Measurements from ENCODE around the gene ITGB8. TPM values are rescaled to one million over a fixed set of nuclear protein-coding genes. Genes with fewer than 3 reads are reported as not detected.

Gene ITGB8
- total RNA-seq, 6 donors from 2014 or later = 5.2 to 30.5 (median 9.8) TPM

DNA sequence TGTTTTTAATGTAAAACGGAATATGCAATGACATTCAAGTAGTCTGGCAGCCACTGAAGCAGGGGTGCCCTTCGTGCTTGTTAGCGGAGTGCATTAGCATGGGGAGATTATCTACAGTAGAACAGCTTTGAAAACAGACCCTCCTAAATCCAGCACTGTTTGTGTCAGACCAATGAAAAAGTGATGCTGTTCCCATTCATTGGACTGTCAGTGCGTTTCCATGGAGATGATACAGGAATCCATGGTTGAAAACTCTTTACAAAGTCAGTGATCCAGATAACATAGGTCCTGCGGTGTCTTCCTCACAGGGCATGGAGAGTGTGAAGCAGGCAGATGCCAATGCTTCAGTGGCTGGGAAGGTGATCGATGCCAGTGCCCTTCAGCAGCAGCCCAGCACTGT is 73.6 kb downstream of the ITGB8 start:
- Histone ChIP-seq H3K4me1 (peaks cover 6 to 20% (median 15%) of the 10 kb centered on the region in 4 donors), H3K4me3 (no peak overlapping the region), H3K27ac (no peak overlapping the region), H3K9me3 (no peaks in the 10 kb centered on the region), H3K36me3 (no peaks in the 10 kb centered on the region), H3K27me3 (no peaks in the 10 kb centered on the region)
- ATAC-seq (ENCODE audit: low FRiP score in 2 of 2) (no peak), DNase-seq (no peak)
- 94 to 96% methylated on average over 6 of the region's 6 CpGs for WGBS, 2 donors
- TF ChIP-seq, protein P1, sequence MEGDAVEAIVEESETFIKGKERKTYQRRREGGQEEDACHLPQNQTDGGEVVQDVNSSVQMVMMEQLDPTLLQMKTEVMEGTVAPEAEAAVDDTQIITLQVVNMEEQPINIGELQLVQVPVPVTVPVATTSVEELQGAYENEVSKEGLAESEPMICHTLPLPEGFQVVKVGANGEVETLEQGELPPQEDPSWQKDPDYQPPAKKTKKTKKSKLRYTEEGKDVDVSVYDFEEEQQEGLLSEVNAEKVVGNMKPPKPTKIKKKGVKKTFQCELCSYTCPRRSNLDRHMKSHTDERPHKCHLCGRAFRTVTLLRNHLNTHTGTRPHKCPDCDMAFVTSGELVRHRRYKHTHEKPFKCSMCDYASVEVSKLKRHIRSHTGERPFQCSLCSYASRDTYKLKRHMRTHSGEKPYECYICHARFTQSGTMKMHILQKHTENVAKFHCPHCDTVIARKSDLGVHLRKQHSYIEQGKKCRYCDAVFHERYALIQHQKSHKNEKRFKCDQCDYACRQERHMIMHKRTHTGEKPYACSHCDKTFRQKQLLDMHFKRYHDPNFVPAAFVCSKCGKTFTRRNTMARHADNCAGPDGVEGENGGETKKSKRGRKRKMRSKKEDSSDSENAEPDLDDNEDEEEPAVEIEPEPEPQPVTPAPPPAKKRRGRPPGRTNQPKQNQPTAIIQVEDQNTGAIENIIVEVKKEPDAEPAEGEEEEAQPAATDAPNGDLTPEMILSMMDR (IDR thresholded peaks at IDR 0.05) = no peak
- TF ChIP-seq POLR2A (IDR thresholded peaks at IDR 0.05) (no peak), POLR2AphosphoS5 (IDR thresholded peaks at IDR 0.05) (no peak), EP300 (IDR thresholded peaks at IDR 0.05) (no peak)

DNA sequence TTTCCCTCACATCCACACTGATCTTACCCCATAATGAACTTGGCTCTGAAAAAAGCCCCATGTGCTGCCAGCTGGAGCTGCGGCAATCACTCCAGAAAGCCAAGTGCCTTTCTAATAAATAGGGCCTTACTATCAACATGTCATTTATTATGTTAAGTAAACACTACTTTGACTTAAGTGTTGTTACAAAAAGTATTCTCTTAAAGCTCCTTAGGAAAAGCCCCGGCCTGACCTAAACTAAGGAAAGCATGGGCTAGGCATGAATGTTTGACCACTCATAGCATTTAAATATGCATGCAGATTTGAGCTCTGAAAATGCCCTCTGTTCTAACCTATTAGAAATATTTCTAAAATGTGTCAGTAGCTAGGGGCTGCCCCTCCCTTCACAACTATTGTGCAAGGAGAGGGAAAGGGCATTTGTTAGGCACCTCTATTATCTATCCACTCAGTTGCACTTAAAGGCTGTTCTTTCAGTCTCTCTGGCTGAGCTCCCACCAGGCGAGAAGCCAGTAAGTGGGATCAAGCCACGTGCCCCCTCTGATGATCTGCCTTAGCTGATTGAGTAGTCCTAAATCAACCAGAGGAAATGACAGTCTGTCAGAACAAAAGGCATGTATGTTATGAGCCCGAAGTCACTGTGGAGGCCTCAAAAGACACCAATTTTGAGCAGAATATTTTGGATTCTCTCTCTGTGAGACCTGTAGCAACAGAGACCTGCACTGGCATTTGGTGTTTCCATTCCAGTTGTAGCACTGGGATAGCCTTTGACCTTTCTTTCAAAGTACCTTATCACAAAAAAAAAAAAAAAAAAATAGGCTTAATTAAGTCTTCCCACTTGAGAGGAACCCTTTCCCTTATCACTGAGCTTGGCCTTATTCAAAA is 77.1 kb downstream of the ITGB8 start:
- 29 to 37% methylated on average over 5 of the region's 5 CpGs for WGBS, 2 donors
- peaks cover 6 to 20% (median 15%) of the 10 kb centered on the region in 4 donors for H3K4me1 ChIP-seq

DNA sequence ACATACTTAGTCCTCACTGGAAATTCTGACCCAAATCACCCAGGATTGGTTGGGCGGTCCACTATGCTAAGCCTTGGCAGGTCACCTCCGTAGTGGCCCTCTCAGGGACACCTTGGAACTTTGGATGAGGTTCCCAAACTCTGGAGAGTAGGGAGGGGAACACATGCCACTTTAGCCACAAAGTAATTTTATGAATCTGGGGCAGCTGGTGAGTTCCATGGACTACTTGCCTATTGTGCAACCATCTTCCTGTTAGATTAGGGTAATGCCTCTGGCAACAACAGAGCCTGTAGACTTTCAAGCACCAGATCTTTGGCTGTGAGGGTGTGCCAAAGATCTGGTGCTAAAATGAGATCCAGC is 77.7 kb downstream of the ITGB8 start:
- TF ChIP-seq EP300 (IDR thresholded peaks at IDR 0.05) (peak in 1 of 4 donors; percentile 71), POLR2AphosphoS5 (IDR thresholded peaks at IDR 0.05) (peak; percentile 18 to 23), POLR2A (IDR thresholded peaks at IDR 0.05) (no peak)
- 70 to 72% methylated on average over 2 of the region's 2 CpGs for WGBS, 2 donors
- peak overlapping the region; percentile 55 to 60 (median 59) for H3K27ac ChIP-seq
- no peaks in the 10 kb centered on the region for H3K36me3 ChIP-seq
- H3K9me3 ChIP-seq = no peaks in the 10 kb centered on the region
- no peaks in the 10 kb centered on the region for H3K27me3 ChIP-seq
- H3K4me3 ChIP-seq = no peak overlapping the region
- ATAC-seq (ENCODE audit: low FRiP score in 2 of 2) (peak; percentile 65 to 76), DNase-seq (peak in 1 of 2 donors; percentile 59)
- peaks cover 6 to 20% (median 15%) of the 10 kb centered on the region in 4 donors for H3K4me1 ChIP-seq

More for the DNA sequence above, 77.1 kb downstream of the ITGB8 start:
- TF ChIP-seq, protein P1 (IDR thresholded peaks at IDR 0.05) = no peak
- peak; percentile 34 to 44 for TF ChIP-seq POLR2AphosphoS5 (IDR thresholded peaks at IDR 0.05)
- TF ChIP-seq EP300 (IDR thresholded peaks at IDR 0.05) = peak in 2 of 4 donors; percentile 27 to 69
- TF ChIP-seq POLR2A (IDR thresholded peaks at IDR 0.05) = no peak
- peak; percentile 77 to 89 for ATAC-seq (ENCODE audit: low FRiP score in 2 of 2)
- Histone ChIP-seq H3K9me3 (no peaks in the 10 kb centered on the region), H3K36me3 (no peaks in the 10 kb centered on the region), H3K27ac (peak overlapping the region; percentile 55 to 60 (median 59)), H3K4me3 (no peak overlapping the region), H3K27me3 (no peaks in the 10 kb centered on the region)
- peak in 1 of 2 donors; percentile 78 for DNase-seq

DNA sequence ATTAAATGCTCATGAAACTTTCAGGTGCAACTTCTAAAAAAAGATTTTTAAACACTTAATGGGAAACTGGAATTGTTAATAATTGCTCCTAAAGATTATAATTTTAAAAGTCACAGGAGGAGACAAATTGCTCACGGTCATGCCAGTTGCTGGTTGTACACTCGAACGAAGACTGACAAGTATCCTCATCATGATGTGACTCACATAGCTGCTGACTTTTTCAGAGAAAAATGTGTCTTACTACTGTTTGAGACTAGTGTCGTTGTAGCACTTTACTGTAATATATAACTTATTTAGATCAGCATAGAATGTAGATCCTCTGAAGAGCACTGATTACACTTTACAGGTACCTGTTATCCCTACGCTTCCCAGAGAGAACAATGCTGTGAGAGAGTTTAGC is 79.3 kb downstream of the ITGB8 start:
- DNase-seq (no peak), ATAC-seq (ENCODE audit: low FRiP score in 2 of 2) (no peak)
- Histone ChIP-seq H3K4me3 (no peak overlapping the region), H3K4me1 (peaks cover 6 to 20% (median 15%) of the 10 kb centered on the region in 4 donors), H3K27ac (no peak overlapping the region), H3K36me3 (no peaks in the 10 kb centered on the region), H3K27me3 (no peaks in the 10 kb centered on the region), H3K9me3 (no peaks in the 10 kb centered on the region)
- no peak for TF ChIP-seq POLR2AphosphoS5 (IDR thresholded peaks at IDR 0.05)
- no peak for TF ChIP-seq POLR2A (IDR thresholded peaks at IDR 0.05)
- TF ChIP-seq, protein P1 (IDR thresholded peaks at IDR 0.05) = no peak
- no peak for TF ChIP-seq EP300 (IDR thresholded peaks at IDR 0.05)
- 71 to 73% methylated on average over 5 of the region's 5 CpGs for WGBS, 2 donors

DNA sequence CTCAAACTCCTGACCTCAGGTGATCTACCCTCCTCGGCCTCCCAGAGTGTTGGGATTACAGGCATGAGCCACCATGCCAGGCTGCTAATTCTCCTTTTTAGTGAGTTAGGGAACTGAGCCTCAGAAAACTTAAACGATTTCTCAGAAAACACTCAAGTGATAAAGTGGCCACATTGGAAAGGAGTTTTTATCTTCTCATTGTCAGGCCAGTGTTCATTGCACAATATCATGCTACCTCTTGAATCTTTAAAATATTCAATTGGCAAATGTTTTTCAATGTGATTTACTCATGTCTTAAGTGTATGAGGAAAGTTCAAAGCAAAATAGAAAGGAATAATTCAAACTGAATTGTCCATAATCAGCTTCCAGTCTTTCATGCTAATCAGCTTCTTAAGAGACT is 80.7 kb downstream of the ITGB8 start:
- Histone ChIP-seq H3K27me3 (no peaks in the 10 kb centered on the region), H3K36me3 (no peaks in the 10 kb centered on the region), H3K4me1 (peaks cover 6 to 20% (median 15%) of the 10 kb centered on the region in 4 donors), H3K9me3 (no peaks in the 10 kb centered on the region), H3K27ac (no peak overlapping the region), H3K4me3 (no peak overlapping the region)
- 74 to 80% methylated on average over 2 of the region's 2 CpGs for WGBS, 2 donors
- no peak for TF ChIP-seq POLR2AphosphoS5 (IDR thresholded peaks at IDR 0.05)
- no peak for TF ChIP-seq EP300 (IDR thresholded peaks at IDR 0.05)
- TF ChIP-seq POLR2A (IDR thresholded peaks at IDR 0.05) = no peak
- TF ChIP-seq, protein P1 (IDR thresholded peaks at IDR 0.05) = no peak
- DNase-seq (no peak), ATAC-seq (ENCODE audit: low FRiP score in 2 of 2) (no peak)

All from upper lobe of left lung (tissue), 6 donors.